A549 (cell line): ENCODE data around the gene PPP2R3A. TPM values are rescaled to one million over a fixed set of nuclear protein-coding genes. Genes with fewer than 3 reads are reported as not detected.

Source experiments
- ATAC-seq, 2 experiments: fragments of 200-7000 bp in 1 of 2; fragments of >200 bp in 1 of 2; cut with Nextera tagmentation in 1 of 2; cut with Tn5 transposase in 1 of 2; 3 replicates each; pipeline versions ENCODE4 v1.8.0 to v1.9.1; 2018 to 2020; ENCODE audit warnings: mild to moderate bottlenecking in 1 of 2, moderate library complexity in 1 of 2
- CTCF ChIA-PET: fragments of 300-600 bp; sonication (Branson Sonifier 250); formaldehyde crosslinking; extraction: SDS; loops from one replicate; lab custom pipeline; 2021; ENCODE audit warnings: antibody characterized with exemption, inconsistent platforms; lab: Yijun Ruan, JAX
- POLR2A ChIA-PET: fragments of 350-600 bp; formaldehyde crosslinking; extraction: SDS; loops from one replicate; lab custom pipeline; 2021; ENCODE audit warnings: antibody characterized with exemption, inconsistent platforms; lab: Yijun Ruan, JAX
- DNase-seq, 2 experiments: peaks; one replicate each; pipeline versions ENCODE4 v3.0.0 to v3.0.0-alpha.2; 2011 to 2016; ENCODE audit warnings: low read depth in 1 of 2, low spot score in 1 of 2
- FAIRE-seq: peaks from 2 replicates; lab custom pipeline; 2011; peaks lifted over from hg19 to GRCh38; lab: Jason Lieb, UNC
- H3K27ac ChIP-seq, 2 experiments: fragments of >200 bp; sonication (Bioruptor Twin); formaldehyde crosslinking; 3 replicates each; pipeline ENCODE4 v1.5.1; 2016 to 2017
- H3K4me1 ChIP-seq: fragments of >200 bp; sonication (Bioruptor Twin); formaldehyde crosslinking; 3 replicates; pipeline ENCODE4 v1.6.1; 2016
- H3K4me2 ChIP-seq: fragments of >200 bp; sonication (Bioruptor Twin); formaldehyde crosslinking; 3 replicates; pipeline ENCODE4 v1.6.1; 2016
- H3K4me3 ChIP-seq: fragments of >200 bp; sonication (Bioruptor Twin); formaldehyde crosslinking; 3 replicates; pipeline ENCODE4 v1.5.1; 2016
- H3K9me3 ChIP-seq: fragments of >200 bp; sonication (Bioruptor Twin); formaldehyde crosslinking; 3 replicates; pipeline ENCODE4 v1.6.1; 2016
- BCL3 ChIP-seq: fragments of >200 bp; sonication (Bioruptor Twin); formaldehyde crosslinking; IDR thresholded peaks from 3 replicates; pipeline ENCODE4 v1.6.1; 2016
- CBX2 ChIP-seq: fragments of 200-600 bp; sonication (generic); IDR thresholded peaks from 2 replicates; pipeline ENCODE4 v1.6.1; 2016; ENCODE audit warnings: low read depth, mild to moderate bottlenecking, borderline replicate concordance
- E2F6 ChIP-seq: IDR thresholded peaks from 2 replicates; pipeline ENCODE4 v1.6.1; 2012; ENCODE audit warnings: low read depth, borderline replicate concordance
- ELK1 ChIP-seq: fragments of 150-350 bp; IDR thresholded peaks from 2 replicates; pipeline ENCODE4 v1.6.1; 2014; ENCODE audit warnings: low read depth, mild to moderate bottlenecking, low read length
- EP300 ChIP-seq, 2 experiments: fragments of >200 bp; sonication (Bioruptor Twin); formaldehyde crosslinking; IDR thresholded peaks; 2 replicates in 1 of 2; 3 replicates in 1 of 2; pipeline ENCODE4 v1.6.1; 2016 to 2017
- ESRRA ChIP-seq: fragments of 150-350 bp; IDR thresholded peaks from 2 replicates; pipeline ENCODE4 v1.6.1; 2014; ENCODE audit warnings: mild to moderate bottlenecking, low read length, borderline replicate concordance
- FOSL2 ChIP-seq, 2 experiments: fragments of 450-650 bp in 1 of 2; fragments of >200 bp in 1 of 2; sonication (Bioruptor Twin) in 1 of 2; formaldehyde crosslinking; IDR thresholded peaks; 2 replicates each; pipeline versions ENCODE4 v1.5.0 to v1.6.1; 2016 to 2020; ENCODE audit warnings: mild to moderate bottlenecking in 1 of 2, moderate library complexity in 1 of 2
- FOXS1 ChIP-seq: fragments of 250-450 bp; sonication (Bioruptor Pico); IDR thresholded peaks from 2 replicates; pipeline ENCODE4 v1.5.0; 2020; ENCODE audit warnings: mild to moderate bottlenecking, moderate library complexity
- HDAC2 ChIP-seq: fragments of 200-600 bp; sonication (generic); IDR thresholded peaks from 2 replicates; pipeline ENCODE4 v1.6.1; 2016
- HMGXB4 ChIP-seq: fragments of 250-450 bp; sonication (Bioruptor Pico); IDR thresholded peaks from 2 replicates; pipeline ENCODE4 v1.5.0; 2021; ENCODE audit warnings: mild to moderate bottlenecking, moderate library complexity, borderline replicate concordance
- HOXB5 ChIP-seq: fragments of 250-450 bp; sonication (Bioruptor Pico); IDR thresholded peaks from 2 replicates; pipeline ENCODE4 v1.5.0; 2020; ENCODE audit warnings: mild to moderate bottlenecking, moderate library complexity
- JUNB ChIP-seq: fragments of >200 bp; sonication (Bioruptor Twin); formaldehyde crosslinking; IDR thresholded peaks from 2 replicates; pipeline ENCODE4 v1.6.1; 2016
- MYC ChIP-seq: IDR thresholded peaks from 2 replicates; pipeline ENCODE4 v1.6.1; 2012; ENCODE audit warnings: mild to moderate bottlenecking, inconsistent platforms, low read length, improper control_type of control experiment, borderline replicate concordance
- NR3C1 ChIP-seq: fragments of >200 bp; sonication (Bioruptor Twin); formaldehyde crosslinking; IDR thresholded peaks from 3 replicates; pipeline ENCODE4 v1.6.1; 2017
- RCOR1 ChIP-seq: fragments of 150-350 bp; IDR thresholded peaks from 2 replicates; pipeline ENCODE4 v1.6.1; 2014; ENCODE audit warnings: antibody characterized with exemption, low read length, low read depth
- ZNF302 ChIP-seq: fragments of 250-450 bp; sonication (Bioruptor Pico); IDR thresholded peaks from 2 replicates; pipeline ENCODE4 v1.9.0; 2021; ENCODE audit warnings: inconsistent platforms, mild to moderate bottlenecking, moderate library complexity
- ZSCAN20 ChIP-seq: fragments of 250-450 bp; sonication (Bioruptor Pico); IDR thresholded peaks from 2 replicates; pipeline ENCODE4 v1.8.0; 2022; ENCODE audit warnings: mild to moderate bottlenecking, moderate library complexity
- WGBS: methylation state at CpG from one replicate; pipeline ENCODE4 v1.1.6; 2017; ENCODE audit errors: missing lambda C conversion rate; 5-methylcytosine and 5-hydroxymethylcytosine counted together
- polyA plus RNA-seq, 4 experiments: library from polyadenylated mRNA; depleted of rRNA in 3 of 4; stranded (reverse); fragments of >200 nt; fragmentation: RNase III in 1 of 4; extraction: RNeasy Plus Mini Kit Qiagen cat#74134 plus additional on column Dnase treatment in 1 of 4; gene quantifications; 2 replicates in 3 of 4; 3 replicates in 1 of 4; pipeline ENCODE4 v1.2.3, GENCODE V29; 2011 to 2017

The PPP2R3A gene
- polyA plus RNA-seq, 2 of the 4 experiments (the other 2 are of a cell fraction) = 1.9 to 3.2 TPM

- H3K4me1 ChIP-seq = peaks cover 45% of the 10 kb centered on the region
- DNase-seq (no peak), FAIRE-seq (no peak), ATAC-seq (peak; percentile 39 to 72; a peak in 5 of 6 replicates)
- peak overlapping the region; percentile 15; the same call in 2 of the 3 replicates for H3K4me2 ChIP-seq
- ChIA-PET CTCF (no interaction called here), POLR2A (interaction anchor here (2.1 kb wide), 1 partner anchor 10 kb away, joined by 6 read pairs; the partner anchor contains the start of gene MSL2)
- H3K4me3 ChIP-seq = no peak overlapping the region
- H3K9me3 ChIP-seq = no peaks in the 10 kb centered on the region
- no peak overlapping the region for H3K27ac ChIP-seq
- TF ChIP-seq ZSCAN20 = no peak
- no peak for TF ChIP-seq E2F6
- no peak for TF ChIP-seq HDAC2
- no peak for TF ChIP-seq NR3C1
- whole genome bisulfite sequencing = 63% methylated on average over 3 of the region's 3 CpGs
Observed at GRCh38 chr3:136186344-136186743, 220.8 kb downstream of the PPP2R3A start.

- TF ChIP-seq RCOR1 (no peak), E2F6 (no peak), ZNF302 (no peak), HMGXB4 (no peak), CBX2 (no peak), FOSL2 (IDR thresholded peaks at IDR 0.05) (no peak), FOSL2 (CRISPR knock-in tag; IDR thresholded peaks at IDR 0.05) (no peak)
- DNase-seq (no peak), FAIRE-seq (no peak), ATAC-seq (no peak)
- H3K4me3 ChIP-seq = no peak overlapping the region
- WGBS = 72% methylated on average over 4 of the region's 4 CpGs
- no peak overlapping the region for H3K27ac ChIP-seq
- CTCF ChIA-PET = no interaction called here
- peak overlapping the region; percentile 29; the same call in 2 of the 3 replicates for H3K4me2 ChIP-seq
- H3K9me3 ChIP-seq = no peaks in the 10 kb centered on the region
- POLR2A ChIA-PET = interaction anchor here (2.1 kb wide), 1 partner anchor 10 kb away, joined by 6 read pairs; the partner anchor contains the start of gene MSL2
- H3K4me1 ChIP-seq = peaks cover 45% of the 10 kb centered on the region
Observed at GRCh38 chr3:136186846-136187245, 221.3 kb downstream of the PPP2R3A start.

GRCh38 chr3:136187868-136188267 lies 222.3 kb downstream of the PPP2R3A start:
- no peaks in the 10 kb centered on the region for H3K9me3 ChIP-seq
- H3K4me1 ChIP-seq = peaks cover 37% of the 10 kb centered on the region
- FAIRE-seq = no peak
- 81% methylated on average over 3 of the region's 4 CpGs for WGBS
- TF ChIP-seq FOXS1 (CRISPR knock-in tag) (no peak), HOXB5 (CRISPR knock-in tag) (no peak), ESRRA (no peak), ZNF302 (no peak), ELK1 (no peak), EP300 (IDR thresholded peaks at IDR 0.05) (no peak), NR3C1 (no peak), BCL3 (no peak), MYC (no peak), JUNB (no peak)
- DNase-seq = no peak
- no peak overlapping the region for H3K4me3 ChIP-seq
- ATAC-seq = no peak
- CTCF ChIA-PET = interaction anchor here (0.8 kb wide), 1 partner anchor 8 kb away, joined by 3 read pairs; the partner anchor contains the start of gene MSL2
- H3K4me2 ChIP-seq = no peak overlapping the region
- H3K27ac ChIP-seq = no peak overlapping the region
- POLR2A ChIA-PET = interaction anchor here (2.1 kb wide), 1 partner anchor 9 kb away, joined by 6 read pairs; the partner anchor contains the start of gene MSL2
